Activated CD8-positive, alpha-beta memory T cell treated with anti-CD3 and anti-CD28 coated beads, Interleukin-2, amount 50 U/mL, for 4 hours (primary cell): ENCODE results near the gene PRR11.
"Not testable (repeated sequence)": the region's sequence is repeated elsewhere in the genome, so short reads cannot be mapped to it uniquely, and the experiment has no call there.

Experiments
- DNase-seq: peaks from one replicate; pipeline ENCODE4 v3.0.0-alpha.2; 2020

The PRR11 gene

GRCh38 chr17:59154292-59154720 lies 1.2 kb upstream of the PRR11 start:
- DNase-seq = peak; percentile 26

GRCh38 chr17:59154721-59155438 lies 666 bp upstream of the PRR11 start, which contains the start of gene SKA2:
Gene SKA2 (minus strand): TSS chr17:59155186. CDS start chr17:59155163, 23 bp downstream.
- peak; percentile 94 for DNase-seq

DNA sequence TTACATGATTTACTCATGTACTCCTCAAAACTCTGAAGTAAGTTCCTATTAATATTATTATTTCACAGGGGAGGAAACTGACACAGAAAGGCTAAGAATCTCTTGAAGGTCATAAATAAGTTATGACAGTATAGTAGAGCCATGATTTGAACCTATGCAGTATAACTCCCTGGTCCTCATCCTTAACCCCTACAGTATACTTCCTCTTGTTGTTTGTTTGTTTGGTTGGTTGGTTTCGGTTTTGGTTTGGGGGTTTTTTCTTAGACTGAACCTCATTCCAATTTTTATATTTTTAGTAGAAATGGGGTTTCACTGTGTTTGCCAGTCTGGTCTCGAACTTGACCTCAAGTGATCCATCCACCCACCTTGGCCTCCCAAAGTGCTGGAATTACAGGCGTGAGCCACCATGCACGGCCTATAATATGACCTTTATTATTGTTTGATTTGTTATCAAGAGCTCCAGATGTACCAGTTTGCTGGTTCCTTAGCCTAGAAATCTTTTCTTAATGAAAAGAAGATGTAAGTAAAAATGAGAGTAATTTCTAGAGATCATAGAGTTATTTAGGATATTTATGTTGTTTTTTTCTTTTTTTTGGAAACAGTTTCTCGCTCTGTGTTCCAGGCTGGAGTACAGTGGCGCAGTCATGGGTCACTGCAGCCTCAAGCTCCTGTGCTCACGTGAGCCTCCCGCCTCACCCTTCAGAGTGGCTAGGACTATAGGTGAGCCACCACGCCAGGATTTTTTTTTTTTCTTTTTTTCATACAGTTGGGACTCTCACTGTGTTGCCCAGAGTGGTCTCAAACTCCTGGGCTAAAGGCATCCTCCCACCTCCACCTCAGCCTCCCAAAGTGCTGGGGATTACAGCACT lies 4.8 kb downstream of the PRR11 start:
- no peak for DNase-seq

DNA sequence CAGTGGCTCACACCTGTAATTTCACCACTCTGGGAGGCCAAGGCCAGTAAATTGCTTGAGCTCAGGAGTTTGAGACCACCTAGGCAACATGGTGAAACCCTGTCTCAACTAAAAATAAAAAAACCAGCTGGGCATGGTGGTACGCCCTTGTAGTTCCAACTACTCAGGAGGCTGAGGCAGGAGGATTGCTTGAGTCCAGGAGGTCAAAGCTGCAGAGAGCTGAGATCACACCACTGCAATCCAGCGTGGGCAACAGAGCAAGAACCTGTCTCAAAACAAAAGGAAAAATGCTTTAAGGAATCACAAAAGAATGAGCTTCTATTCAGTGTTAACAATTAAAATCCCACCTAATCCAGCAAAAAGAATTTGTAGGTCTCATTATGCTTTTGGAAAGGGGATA lies 5.9 kb downstream of the PRR11 start:
- no peak for DNase-seq

DNA sequence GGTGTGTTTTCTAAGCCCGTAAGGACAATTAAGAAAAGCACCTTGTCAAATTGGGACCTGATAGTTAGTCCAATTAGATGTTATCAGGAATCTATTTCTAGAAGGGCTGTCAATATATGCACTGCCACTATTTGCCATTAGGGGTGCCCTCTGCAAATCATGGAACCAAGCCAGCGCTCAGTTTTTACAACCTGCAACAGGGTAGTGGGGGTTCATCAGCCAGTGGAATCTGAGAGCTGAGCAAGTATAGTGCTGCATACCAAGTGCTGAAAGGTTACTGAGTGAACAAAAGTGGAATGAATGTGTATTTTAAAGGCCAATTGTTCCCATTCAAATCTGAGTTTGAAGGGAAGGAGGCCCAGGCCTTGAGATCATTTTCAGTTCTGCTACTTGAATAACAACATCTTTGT lies 10.4 kb downstream of the PRR11 start:
- DNase-seq = peak; percentile 25

GRCh38 chr17:59167571-59168001 lies 12.0 kb downstream of the PRR11 start:
- DNase-seq = no peak

DNA sequence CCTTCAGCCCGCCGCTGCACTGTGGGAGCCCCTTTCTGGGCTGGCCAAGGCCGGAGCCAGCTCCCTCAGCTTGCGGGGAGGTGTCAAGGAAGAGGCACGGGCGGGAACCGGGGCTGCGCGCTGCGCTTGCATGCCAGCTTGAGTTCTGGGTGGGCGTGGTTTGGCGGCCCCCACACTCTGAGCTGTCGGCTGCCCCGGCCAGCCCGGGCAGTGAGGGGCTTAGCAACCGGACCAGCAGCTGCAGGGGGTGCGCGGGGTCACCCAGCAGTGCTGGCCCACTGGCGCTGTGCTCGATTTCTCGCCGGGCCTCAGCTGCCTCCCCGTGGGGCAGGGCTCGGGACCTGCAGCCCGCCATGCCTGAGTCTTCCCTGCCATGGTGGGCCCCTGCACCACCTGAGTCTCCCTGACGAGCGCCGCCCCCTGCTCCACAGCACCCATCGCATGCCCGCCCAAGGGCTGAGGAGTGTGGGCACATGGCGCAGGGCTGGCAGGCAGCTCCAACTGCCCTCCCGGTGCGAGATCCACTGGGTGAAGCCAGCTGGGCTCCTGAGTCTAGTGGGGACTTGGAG lies 17.0 kb downstream of the PRR11 start:
- DNase-seq = no peak

- no peak for DNase-seq
Measured at GRCh38 chr17:59174671-59175070, 19.1 kb downstream of the PRR11 start.

GRCh38 chr17:59175076-59175475 lies 19.5 kb downstream of the PRR11 start:
- no peak for DNase-seq

DNA sequence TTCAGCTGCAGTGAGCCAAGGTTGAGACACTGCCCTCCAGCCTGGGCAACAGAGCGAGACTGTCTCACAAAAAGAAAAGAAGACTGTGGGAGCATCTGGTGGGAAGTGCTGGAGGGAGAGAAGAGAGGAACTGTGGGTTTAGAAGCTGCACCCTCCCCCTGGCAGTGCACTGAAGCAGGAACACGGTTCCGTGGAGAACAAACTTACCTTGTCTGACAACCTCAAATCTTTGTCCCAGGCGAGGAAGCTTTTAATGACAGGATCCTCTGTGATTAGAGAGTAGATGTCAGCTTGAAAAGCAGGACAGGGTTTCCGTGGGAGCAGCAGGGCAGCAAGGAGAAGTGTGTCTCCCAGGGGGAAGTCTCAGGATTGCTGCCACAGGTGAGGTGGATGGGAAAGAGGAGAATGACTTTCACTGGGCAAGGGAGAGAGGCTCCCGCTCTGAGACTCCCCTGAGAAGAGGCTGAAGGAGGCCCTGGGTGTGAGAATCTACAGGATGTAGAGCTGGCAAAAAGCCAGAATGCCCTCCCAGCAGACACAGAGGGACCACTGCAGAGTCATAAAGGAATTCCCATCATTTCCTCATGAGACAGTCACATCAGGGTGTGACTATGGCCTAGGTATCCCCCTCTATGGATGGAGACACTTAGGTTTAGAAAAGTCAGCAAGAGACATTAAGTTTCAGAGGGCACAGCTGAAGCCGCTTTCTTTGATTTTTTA lies 22.9 kb downstream of the PRR11 start:
- DNase-seq = no peak

GRCh38 chr17:59179601-59180000 lies 24.1 kb downstream of the PRR11 start:
- DNase-seq = not testable (repeated sequence)

- DNase-seq = no peak
Measured at GRCh38 chr17:59180626-59181025, 25.1 kb downstream of the PRR11 start.

DNA sequence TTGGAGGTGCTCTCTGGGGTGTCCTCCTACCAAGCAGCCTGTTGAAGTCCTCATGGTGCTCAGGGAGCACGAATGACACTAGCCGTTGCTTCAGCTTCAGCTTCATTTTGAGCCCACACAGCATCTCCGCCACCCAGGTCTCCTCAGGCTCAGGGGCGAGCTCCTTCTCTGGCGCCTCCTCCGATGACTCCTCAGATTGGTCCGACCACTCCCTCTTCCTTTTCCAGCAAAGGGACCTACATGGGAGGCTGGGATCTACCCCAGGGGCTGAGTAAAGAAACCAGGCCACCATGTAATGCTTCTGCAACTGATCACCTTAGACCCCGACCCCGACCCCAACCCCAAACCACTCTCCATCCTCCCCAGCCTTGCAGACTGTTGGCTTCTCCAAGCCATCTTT lies 25.9 kb downstream of the PRR11 start:
- no peak for DNase-seq

- no peak for DNase-seq
Measured at GRCh38 chr17:59185997-59186396, 30.5 kb downstream of the PRR11 start.

- no peak for DNase-seq
Measured at GRCh38 chr17:59186850-59187249, 31.3 kb downstream of the PRR11 start.

- no peak for DNase-seq
Measured at GRCh38 chr17:59190806-59191205, 35.3 kb downstream of the PRR11 start.

GRCh38 chr17:59193336-59193862 lies 37.9 kb downstream of the PRR11 start:
- no peak for DNase-seq

DNA sequence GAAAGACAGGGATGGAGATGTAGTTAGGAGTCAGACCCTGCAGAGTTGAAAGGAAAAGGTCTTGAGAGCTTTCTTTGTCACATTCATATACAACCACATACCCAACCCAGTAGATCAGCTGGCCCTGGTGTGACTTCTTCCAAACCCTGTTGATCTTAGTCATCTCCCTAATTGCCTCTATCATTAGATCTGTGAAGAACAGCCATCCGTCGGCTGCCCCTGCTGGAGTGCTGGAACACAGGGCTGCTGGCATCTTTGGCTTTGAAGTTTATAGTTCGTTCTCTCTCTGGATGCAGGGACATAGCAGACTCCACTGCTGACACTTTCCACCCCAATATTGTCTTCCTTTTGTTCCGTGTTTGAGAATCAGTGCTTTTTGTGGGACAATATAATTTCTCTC lies 43.9 kb downstream of the PRR11 start:
- DNase-seq = no peak

DNA sequence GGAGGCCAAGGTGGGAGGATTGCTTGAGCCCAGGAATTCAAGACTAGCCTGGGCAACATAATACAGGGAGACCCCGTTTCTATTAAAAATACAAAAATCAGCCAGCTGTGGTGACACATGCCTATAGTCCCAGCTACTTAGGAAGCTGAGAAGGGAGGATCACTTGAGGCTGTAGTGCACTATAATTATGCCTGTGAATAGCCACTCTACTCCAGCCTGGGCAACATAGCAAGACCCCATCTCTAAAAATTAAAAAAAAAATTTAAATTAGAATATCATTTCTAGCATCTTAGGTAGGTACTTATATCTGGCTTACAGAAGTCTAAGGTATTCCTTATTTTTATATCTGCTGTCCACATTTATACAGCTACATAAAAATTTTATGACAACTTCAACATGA lies 46.8 kb downstream of the PRR11 start:
- DNase-seq = no peak

DNA sequence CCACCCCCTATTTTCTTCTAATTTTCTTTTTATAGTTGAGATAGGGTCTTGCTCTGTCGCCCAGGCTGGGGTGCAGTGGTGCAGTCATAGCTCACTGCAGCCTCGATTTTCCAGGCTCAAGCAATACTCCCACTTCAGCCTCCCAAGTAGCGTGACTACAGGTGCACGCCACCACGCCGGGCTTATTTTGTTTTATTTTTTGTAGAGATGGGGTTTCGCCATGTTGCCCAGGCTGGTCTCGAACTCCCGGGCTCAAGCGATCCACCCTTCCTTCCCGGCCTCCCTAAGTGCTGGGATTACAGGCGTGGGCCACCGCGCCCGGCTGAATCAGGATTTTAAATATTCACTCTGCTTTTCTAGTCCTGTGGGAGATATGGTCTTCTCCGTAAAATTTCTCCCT lies 63.8 kb downstream of the PRR11 start:
- no peak for DNase-seq

- DNase-seq = no peak
Measured at GRCh38 chr17:59219992-59220327, 64.4 kb downstream of the PRR11 start.

DNA sequence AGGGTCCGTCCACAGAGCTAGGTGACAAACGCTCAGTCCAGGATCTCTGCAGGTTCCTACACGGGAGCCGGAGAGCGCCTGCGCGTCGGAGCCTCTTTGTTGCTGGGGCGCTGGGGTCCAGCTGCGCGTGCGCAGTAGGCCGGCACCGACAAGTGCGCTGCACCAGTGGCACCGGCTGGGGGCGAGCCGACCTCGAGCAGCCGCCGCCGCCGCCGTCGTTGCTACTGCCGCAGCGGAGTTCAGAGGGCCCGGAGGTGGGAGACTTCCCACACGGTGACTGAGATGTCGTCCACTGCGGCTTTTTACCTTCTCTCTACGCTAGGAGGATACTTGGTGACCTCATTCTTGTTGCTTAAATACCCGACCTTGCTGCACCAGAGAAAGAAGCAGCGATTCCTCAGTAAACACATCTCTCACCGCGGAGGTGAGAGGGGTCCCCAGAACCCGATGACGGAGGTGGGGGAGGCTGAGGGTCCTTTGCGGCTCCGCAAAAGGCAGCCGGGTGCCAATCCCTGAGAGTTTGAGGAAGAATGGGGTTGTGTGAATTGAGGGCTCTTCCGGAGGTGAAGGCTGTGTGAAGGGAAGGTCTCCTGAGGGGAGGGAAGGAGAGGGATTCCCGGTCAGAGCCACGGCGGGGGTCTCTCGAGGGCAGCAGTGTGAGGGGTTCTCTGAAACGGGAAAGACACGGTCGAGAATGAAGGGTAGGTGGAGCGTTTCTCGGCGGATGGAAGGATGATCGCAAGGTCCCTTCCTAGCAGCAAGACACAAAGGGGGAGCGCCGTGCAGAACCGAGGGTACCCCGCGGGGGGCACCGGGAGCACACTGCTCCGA lies 65.0 kb downstream of the PRR11 start, which contains the start of gene GDPD1:
GDPD1 (plus strand) TSS at position 184 of the 831 bp plus-strand sequence; CDS start at position 283, 99 bp downstream.
- DNase-seq = peak; percentile 97
